Airway epithelial cell (primary cell): ENCODE data around the gene TLR8. TPM values are rescaled to one million over a fixed set of nuclear protein-coding genes. Genes with fewer than 3 reads are reported as not detected.

Source experiments
- total RNA-seq: library from RNA; depleted of rRNA; stranded (reverse); fragments of >200 nt; gene quantifications from 2 replicates; pipeline ENCODE4 v1.2.3, GENCODE V29; 2015

TLR8 gene
- total RNA-seq: not detected in 2 replicates

GRCh38 chrX:12906046-12906761 is at the start of gene TLR8:
Gene TLR8, plus strand, starts transcription at chrX:12906620. Its CDS starts 87 bp downstream, at chrX:12906707.

GRCh38 chrX:12866451-12867377 is 39.7 kb upstream of the TLR8 start, which contains the start of gene TLR7:
Gene TLR7, plus strand, starts transcription at chrX:12867072. Its CDS starts 507 bp downstream, at chrX:12867579.

Other genes starting within 250 kb of the TLR8 start
- 27.2 and 41.0 TPM in 2 replicates for gene PRPS2, start 115.2 kb upstream of the TLR8 start, total RNA-seq
- not detected in 2 replicates for gene TLR7, start 39.5 kb upstream of the TLR8 start, total RNA-seq
- gene TMSB4X, start 68.5 kb downstream of the TLR8 start, total RNA-seq: 3,489 and 3,795 TPM in 2 replicates
- gene FAM9C, start 138.0 kb downstream of the TLR8 start, total RNA-seq: not detected in 2 replicates